IMR-90 (cell line): ENCODE measurements around the gene PRDM10. TPM values are rescaled to one million over a fixed set of nuclear protein-coding genes. Genes with fewer than 3 reads are reported as not detected.
A peak's percentile ranks its signal among the peaks of the same experiment; 100 is the strongest.

Experiments
- ATAC-seq: fragments of 200-7000 bp; cut with Tn5 transposase; 2 replicates; pipeline ENCODE4 v1.9.1; 2020; ENCODE audit warnings: low read depth, mild to moderate bottlenecking, moderate library complexity
- BruUV-seq: library from RNA; stranded (reverse); fragments of 400-500 nt; replicated peaks from 2 replicates; lab custom pipeline; 2021; lab: Mats Ljungman, UMichigan
- CTCF ChIA-PET: fragments of 300-600 bp; formaldehyde crosslinking; extraction: SDS; loops from one replicate; lab custom pipeline; 2021; ENCODE audit warnings: antibody characterized with exemption; lab: Yijun Ruan, JAX
- POLR2A ChIA-PET: fragments of 300-600 bp; sonication (Branson Sonifier 250); formaldehyde crosslinking; loops from one replicate; lab custom pipeline; 2022; ENCODE audit warnings: antibody characterized with exemption; ENCODE audit not compliant: unreplicated experiment; lab: Charles Lee
- DNase-seq: peaks from one replicate; pipeline ENCODE4 v3.0.0; 2013
- H2AFZ ChIP-seq: replicated peaks from 2 replicates; pipeline ENCODE3; 2013; ENCODE audit warnings: low read length, mild to moderate bottlenecking; ENCODE audit not compliant: poor library complexity
- H2AK5ac ChIP-seq: 2 replicates; pipeline ENCODE4 v1.6.1; 2013; ENCODE audit warnings: low read depth, low read length, inconsistent platforms
- H2AK9ac ChIP-seq: replicated peaks from 2 replicates; pipeline ENCODE3; 2013; ENCODE audit warnings: mild to moderate bottlenecking, low read depth, low read length, moderate library complexity; ENCODE audit not compliant: poor library complexity
- H2BK120ac ChIP-seq: 2 replicates; pipeline ENCODE4 v1.6.1; 2013; ENCODE audit warnings: low read depth, low read length, inconsistent platforms
- H2BK15ac ChIP-seq: 3 replicates; pipeline ENCODE4 v1.6.1; 2013; ENCODE audit warnings: low read depth, low read length, inconsistent platforms
- H2BK20ac ChIP-seq: 2 replicates; pipeline ENCODE4 v1.6.1; 2013; ENCODE audit warnings: low read depth, mild to moderate bottlenecking, inconsistent platforms, low read length, moderate library complexity
- H2BK5ac ChIP-seq: 2 replicates; pipeline ENCODE4 v1.6.1; 2013; ENCODE audit warnings: mild to moderate bottlenecking, low read depth, low read length, inconsistent platforms; ENCODE audit not compliant: poor library complexity, severe bottlenecking
- H3K14ac ChIP-seq: replicated peaks from 2 replicates; pipeline ENCODE4 v1.6.1; 2013; ENCODE audit warnings: low read depth, low read length, inconsistent platforms
- H3K18ac ChIP-seq: 2 replicates; pipeline ENCODE4 v1.6.1; 2013; ENCODE audit warnings: low read depth, low read length, control low read depth
- H3K23ac ChIP-seq: 2 replicates; pipeline ENCODE4 v1.6.1; 2013; ENCODE audit warnings: low read depth, low read length, inconsistent platforms
- H3K27ac ChIP-seq: 2 replicates; pipeline ENCODE4 v1.5.1; 2013; ENCODE audit warnings: mild to moderate bottlenecking, control low read depth, low read length; ENCODE audit not compliant: insufficient read depth
- H3K27me3 ChIP-seq: 2 replicates; pipeline ENCODE4 v1.6.1; 2013; ENCODE audit warnings: low read length; ENCODE audit not compliant: control insufficient read depth, insufficient read depth
- H3K36me3 ChIP-seq: 2 replicates; pipeline ENCODE4 v1.6.1; 2013; ENCODE audit warnings: low read length, mixed read lengths; ENCODE audit not compliant: control insufficient read depth, insufficient read depth
- H3K4ac ChIP-seq: 2 replicates; pipeline ENCODE4 v1.6.1; 2013; ENCODE audit warnings: low read depth, low read length, inconsistent platforms
- H3K4me1 ChIP-seq: 2 replicates; pipeline ENCODE4 v1.6.1; 2013; ENCODE audit warnings: low read length, mixed read lengths; ENCODE audit not compliant: control insufficient read depth, insufficient read depth
- H3K4me2 ChIP-seq: 2 replicates; pipeline ENCODE4 v1.6.1; 2013; ENCODE audit warnings: low read depth, mild to moderate bottlenecking, control low read depth, low read length, moderate library complexity
- H3K4me3 ChIP-seq: 2 replicates; pipeline ENCODE4 v1.5.1; 2013; ENCODE audit warnings: low read depth, mild to moderate bottlenecking, control low read depth, low read length, moderate library complexity; ENCODE audit not compliant: insufficient read depth
- H3K56ac ChIP-seq: 2 replicates; pipeline ENCODE4 v1.6.1; 2013; ENCODE audit warnings: low read length, inconsistent platforms; ENCODE audit not compliant: insufficient read depth; ENCODE audit errors: extremely low read depth
- H3K79me1 ChIP-seq, 2 experiments: 2 replicates each; pipeline ENCODE4 v1.6.1; 2013; ENCODE audit warnings: low read length in 2 of 2, inconsistent platforms in 1 of 2, low read depth in 1 of 2
- H3K9ac ChIP-seq: 2 replicates; pipeline ENCODE4 v1.6.1; 2013; ENCODE audit warnings: low read depth, low read length, control low read depth
- H3K9me1 ChIP-seq: 2 replicates; pipeline ENCODE4 v1.6.1; 2013; ENCODE audit warnings: low read length, inconsistent platforms; ENCODE audit not compliant: insufficient read depth
- H3K9me3 ChIP-seq: 2 replicates; pipeline ENCODE4 v1.6.1; 2013; ENCODE audit warnings: low read length; ENCODE audit not compliant: control insufficient read depth, insufficient read depth
- H4K20me1 ChIP-seq: 2 replicates; pipeline ENCODE4 v1.6.1; 2013; ENCODE audit warnings: low read length, inconsistent platforms; ENCODE audit not compliant: insufficient read depth
- H4K5ac ChIP-seq: 2 replicates; pipeline ENCODE4 v1.6.1; 2013; ENCODE audit warnings: mild to moderate bottlenecking, low read depth, low read length, control low read depth
- H4K8ac ChIP-seq, 2 experiments: 2 replicates each; pipeline ENCODE4 v1.6.1; 2013; ENCODE audit warnings: low read depth in 2 of 2, low read length in 2 of 2, control low read depth in 1 of 2, inconsistent platforms in 1 of 2
- H4K91ac ChIP-seq: 2 replicates; pipeline ENCODE4 v1.6.1; 2013; ENCODE audit warnings: low read depth, low read length, inconsistent platforms; ENCODE audit not compliant: insufficient read depth
- CHD1 ChIP-seq: IDR thresholded peaks from 2 replicates; pipeline ENCODE4 v1.6.1; 2012; ENCODE audit warnings: low read depth, low read length, improper control_type of control experiment
- CTCF ChIP-seq: conservative IDR thresholded peaks from 2 replicates; pipeline ENCODE4 v1.5.1; 2012; ENCODE audit warnings: mild to moderate bottlenecking, low read depth, low read length, improper control_type of control experiment
- MAFK ChIP-seq: IDR thresholded peaks from 2 replicates; pipeline ENCODE4 v1.6.1; 2012; ENCODE audit warnings: low read depth, low read length, improper control_type of control experiment
- MAZ ChIP-seq: IDR thresholded peaks from 2 replicates; pipeline ENCODE4 v1.6.1; 2012; ENCODE audit warnings: low read depth, mild to moderate bottlenecking, low read length, improper control_type of control experiment, moderate library complexity, borderline replicate concordance
- MXI1 ChIP-seq: IDR thresholded peaks from 2 replicates; pipeline ENCODE4 v1.6.1; 2012; ENCODE audit warnings: low read depth, mild to moderate bottlenecking, low read length, moderate library complexity, borderline replicate concordance
- RAD21 ChIP-seq: IDR thresholded peaks from 2 replicates; pipeline ENCODE4 v1.6.1; 2012; ENCODE audit warnings: low read length, improper control_type of control experiment
- WGBS, 2 experiments: methylation state at CpG; one replicate each; pipeline versions ENCODE4 v1.1.5 to v1.1.7; 2013; ENCODE audit warnings: missing lambda C conversion rate in 2 of 2; ENCODE audit not compliant: insufficient read length in 1 of 2; ENCODE audit errors: extremely low coverage in 2 of 2; 5-methylcytosine and 5-hydroxymethylcytosine counted together
- dilution Hi-C: fragments of 300-500 bp; cut with HindIII; formaldehyde crosslinking; loops from one replicate; pipeline ENCODE4 v1.14.3; 2018; ENCODE audit warnings: low sequenced_read_pairs; ENCODE audit not compliant: unreplicated experiment
- in situ Hi-C: fragments of 300-500 bp; cut with MboI; formaldehyde crosslinking; loops from 3 replicates; pipeline ENCODE4 v1.14.3; 2019; ENCODE audit warnings: low sequenced_read_pairs, inconsistent platforms, mixed read lengths
- intact Hi-C: fragments of 100-400 bp; cut with micrococcal nuclease; formaldehyde crosslinking; loops from 2 replicates; pipeline ENCODE4 v1.10.0; 2022
- polyA plus RNA-seq, 3 experiments: library from polyadenylated mRNA; depleted of rRNA; stranded (reverse); fragments of >200 nt; gene quantifications; 2 replicates each; pipeline ENCODE4 v1.2.3, GENCODE V29; 2012; ENCODE audit warnings: low replicate concordance in 1 of 3
- total RNA-seq: library from RNA; depleted of rRNA; stranded (reverse); fragments of >200 nt; gene quantifications from 2 replicates; pipeline ENCODE4 v1.2.3, GENCODE V29; 2012
- TF ChIP-seq, protein P1 (sequence below): fragments of 150-350 bp; IDR thresholded peaks from 2 replicates; pipeline ENCODE4 v1.6.1; 2016; ENCODE audit warnings: low read depth, mild to moderate bottlenecking, low read length, moderate library complexity, borderline replicate concordance

Gene PRDM10
- total and polyA plus RNA-seq, 2 of the 4 experiments (the other 2 are of a cell fraction): 3.1 to 6.5 TPM

GRCh38 chr11:130023204-130023603, 20.6 kb upstream of the PRDM10 start:
- Histone ChIP-seq H4K91ac (no peak overlapping the region), H3K27me3 (no peaks in the 10 kb centered on the region), H2AK9ac (no peak overlapping the region), H3K4ac (0 out of 2 replicates have a peak overlapping the region, but pooled peaks have one; percentile 37), H3K79me1 (no peaks in the 10 kb centered on the region), H3K36me3 (no peaks in the 10 kb centered on the region), H2BK15ac (no peak overlapping the region; the same call in 2 of the 3 replicates), H2BK20ac (peak overlapping the region; percentile 49; the same call in 1 of the 2 replicates), H4K8ac (no peak overlapping the region; a peak in 1 of 4 replicates), H3K4me3 (no peak overlapping the region), H4K5ac (no peak overlapping the region), H3K14ac (0 out of 2 replicates have a peak overlapping the region, but pooled peaks have one; percentile 12), H3K9ac (no peak overlapping the region), H2BK120ac (peak overlapping the region; percentile 12; the same call in 1 of the 2 replicates), H3K18ac (no peak overlapping the region), H2AFZ (peak overlapping the region; percentile 64), H3K9me1 (peaks cover 2% of the 10 kb centered on the region; the same call in 1 of the 2 replicates), H3K9me3 (no peaks in the 10 kb centered on the region), H3K23ac (peak overlapping the region; percentile 60; the same call in 1 of the 2 replicates), H3K4me2 (peak overlapping the region; percentile 62), H2BK5ac (no peak overlapping the region), H4K20me1 (no peaks in the 10 kb centered on the region), H3K4me1 (peaks cover 4% of the 10 kb centered on the region), H3K56ac (no peak overlapping the region), H2AK5ac (peak overlapping the region; percentile 10; the same call in 1 of the 2 replicates), H3K27ac (no peak overlapping the region)
- WGBS, 2 experiments: no CpG with 5 or more reads among the region's 2 CpGs
- ChIA-PET CTCF (interaction anchor here (0.6 kb wide), 1 partner anchor 92 kb away, joined by 3 read pairs; no protein-coding TSS in a partner anchor), POLR2A (no interaction called here)
- in situ Hi-C loops (no loop called here), dilution Hi-C loops (no loop called here), intact Hi-C loops (no loop called here)
- ATAC-seq (peak; percentile 80), DNase-seq (peak; percentile 48)
- TF ChIP-seq MXI1 (no peak), CHD1 (no peak), MAFK (no peak), CTCF (no peak), MAZ (no peak), RAD21 (no peak)
- TF ChIP-seq, protein P1, sequence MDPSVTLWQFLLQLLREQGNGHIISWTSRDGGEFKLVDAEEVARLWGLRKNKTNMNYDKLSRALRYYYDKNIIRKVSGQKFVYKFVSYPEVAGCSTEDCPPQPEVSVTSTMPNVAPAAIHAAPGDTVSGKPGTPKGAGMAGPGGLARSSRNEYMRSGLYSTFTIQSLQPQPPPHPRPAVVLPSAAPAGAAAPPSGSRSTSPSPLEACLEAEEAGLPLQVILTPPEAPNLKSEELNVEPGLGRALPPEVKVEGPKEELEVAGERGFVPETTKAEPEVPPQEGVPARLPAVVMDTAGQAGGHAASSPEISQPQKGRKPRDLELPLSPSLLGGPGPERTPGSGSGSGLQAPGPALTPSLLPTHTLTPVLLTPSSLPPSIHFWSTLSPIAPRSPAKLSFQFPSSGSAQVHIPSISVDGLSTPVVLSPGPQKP: no peak
- BruUV-seq: no TSS peak
